Spleen (tissue), 7 donors: ENCODE data around the gene TJP1.

Source experiments
- POLR2A ChIP-seq, 3 donors: fragments of 450-650 bp; IDR thresholded peaks; one replicate each; pipeline ENCODE4 v1.5.1; 2017; ENCODE audit warnings: antibody characterized with exemption in 3 of 3, mild to moderate bottlenecking in 1 of 3
- POLR2AphosphoS5 ChIP-seq, 3 donors: sonication (generic); formaldehyde crosslinking; IDR thresholded peaks; one replicate each; pipeline ENCODE4 v1.5.1; 2017; ENCODE audit warnings: antibody characterized with exemption in 3 of 3
- TF ChIP-seq, protein P1 (sequence below), 11 experiments: fragments of 200-600 bp in 7 of 11; fragments of 450-650 bp in 4 of 11; sonication (generic) in 4 of 11; IDR thresholded peaks in 8 of 11; conservative IDR thresholded peaks in 3 of 11; 1 replicate in 7 of 11; 2 replicates in 4 of 11; pipeline versions ENCODE4 v1.4.0 to v1.8.0; 2016 to 2021; ENCODE audit warnings: antibody characterized with exemption in 11 of 11, inconsistent platforms in 4 of 11, mild to moderate bottlenecking in 1 of 11
- donor health status: DM: no; HTN: no; CAD: no; lungs with moderate emphysema.
- donor health status: DM: no; HTN: no; CAD: no.
- donor health status: DM: no; HTN: no; CAD: no.

DNA sequence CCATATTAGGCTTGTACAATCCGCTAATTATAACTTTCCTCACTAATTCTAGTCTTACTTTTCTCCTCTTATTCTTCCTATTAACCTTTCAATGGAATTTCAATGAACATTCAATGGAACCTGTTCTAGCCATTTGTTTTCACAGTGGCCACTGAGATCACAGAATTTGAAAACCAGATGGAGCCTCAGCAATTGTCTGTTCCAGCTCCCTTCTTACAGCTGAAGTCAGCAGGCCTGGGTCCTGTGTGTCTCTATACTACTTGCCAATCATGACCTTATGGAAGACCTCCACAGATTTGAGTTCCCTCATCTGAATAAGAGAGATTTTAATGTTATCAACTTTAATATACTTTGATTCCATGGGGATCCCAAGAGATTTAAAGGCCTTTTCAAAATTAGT lies 36.6 kb downstream of the TJP1 start:
- TF ChIP-seq, protein P1, sequence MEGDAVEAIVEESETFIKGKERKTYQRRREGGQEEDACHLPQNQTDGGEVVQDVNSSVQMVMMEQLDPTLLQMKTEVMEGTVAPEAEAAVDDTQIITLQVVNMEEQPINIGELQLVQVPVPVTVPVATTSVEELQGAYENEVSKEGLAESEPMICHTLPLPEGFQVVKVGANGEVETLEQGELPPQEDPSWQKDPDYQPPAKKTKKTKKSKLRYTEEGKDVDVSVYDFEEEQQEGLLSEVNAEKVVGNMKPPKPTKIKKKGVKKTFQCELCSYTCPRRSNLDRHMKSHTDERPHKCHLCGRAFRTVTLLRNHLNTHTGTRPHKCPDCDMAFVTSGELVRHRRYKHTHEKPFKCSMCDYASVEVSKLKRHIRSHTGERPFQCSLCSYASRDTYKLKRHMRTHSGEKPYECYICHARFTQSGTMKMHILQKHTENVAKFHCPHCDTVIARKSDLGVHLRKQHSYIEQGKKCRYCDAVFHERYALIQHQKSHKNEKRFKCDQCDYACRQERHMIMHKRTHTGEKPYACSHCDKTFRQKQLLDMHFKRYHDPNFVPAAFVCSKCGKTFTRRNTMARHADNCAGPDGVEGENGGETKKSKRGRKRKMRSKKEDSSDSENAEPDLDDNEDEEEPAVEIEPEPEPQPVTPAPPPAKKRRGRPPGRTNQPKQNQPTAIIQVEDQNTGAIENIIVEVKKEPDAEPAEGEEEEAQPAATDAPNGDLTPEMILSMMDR (IDR thresholded peaks at IDR 0.05 in 8 of 11, conservative IDR thresholded peaks at IDR 0.05 in 3 of 11), result no peak
- TF ChIP-seq POLR2A (IDR thresholded peaks at IDR 0.05) (no peak), POLR2AphosphoS5 (IDR thresholded peaks at IDR 0.05) (no peak)
